GM23338 (cell line): ENCODE data around the gene TBC1D10B.

Experiments
- CREB1 ChIP-seq: fragments of 250-450 bp; sonication (Bioruptor Pico); IDR thresholded peaks from 2 replicates; pipeline ENCODE4 v1.5.0; 2020; ENCODE audit warnings: low read depth, mild to moderate bottlenecking, moderate library complexity
- EZH2 ChIP-seq: fragments of 200-600 bp; sonication (generic); IDR thresholded peaks from one replicate; pipeline ENCODE4 v1.8.0; 2017; ENCODE audit warnings: antibody characterized with exemption, mild to moderate bottlenecking, low read depth; ENCODE audit not compliant: unreplicated experiment
- EZH2phosphoT487 ChIP-seq: fragments of 200-600 bp; sonication (generic); IDR thresholded peaks from one replicate; pipeline ENCODE4 v1.8.1; 2018; ENCODE audit warnings: antibody characterized with exemption; ENCODE audit not compliant: unreplicated experiment
- JUNB ChIP-seq: IDR thresholded peaks from one replicate; pipeline ENCODE4 v1.6.1; 2016; ENCODE audit warnings: antibody characterized with exemption; ENCODE audit not compliant: unreplicated experiment
- POLR2AphosphoS5 ChIP-seq: IDR thresholded peaks from 2 replicates; pipeline ENCODE4 v1.6.1; 2016; ENCODE audit warnings: antibody characterized with exemption, low read depth
- ZNF114 ChIP-seq: fragments of 250-450 bp; sonication (Bioruptor Pico); IDR thresholded peaks from 2 replicates; pipeline ENCODE4 v1.5.0; 2020; ENCODE audit warnings: mild to moderate bottlenecking, moderate library complexity
- ZNF331 ChIP-seq: fragments of 250-450 bp; sonication (Bioruptor Pico); IDR thresholded peaks from 2 replicates; pipeline ENCODE4 v1.5.0; 2020; ENCODE audit warnings: low read depth, mild to moderate bottlenecking, moderate library complexity
- TF ChIP-seq, protein P1 (sequence below), 2 experiments: fragments of 200-600 bp in 1 of 2; sonication (generic) in 1 of 2; conservative IDR thresholded peaks; 2 replicates each; pipeline versions ENCODE4 v1.5.1 to v1.6.1; 2016 to 2017; ENCODE audit warnings: antibody characterized with exemption in 2 of 2, low read depth in 2 of 2, mild to moderate bottlenecking in 2 of 2, moderate library complexity in 1 of 2
- TF ChIP-seq, protein P2 (sequence below): IDR thresholded peaks from one replicate; pipeline ENCODE4 v1.6.1; 2018; ENCODE audit warnings: antibody characterized with exemption; ENCODE audit not compliant: unreplicated experiment
- TF ChIP-seq, protein P3 (sequence below): fragments of 250-450 bp; sonication (Bioruptor Pico); IDR thresholded peaks from 2 replicates; pipeline ENCODE4 v1.5.0; 2020; ENCODE audit warnings: mild to moderate bottlenecking, moderate library complexity
- TF ChIP-seq, protein P4 (sequence below): IDR thresholded peaks from 2 replicates; pipeline ENCODE4 v1.6.1; 2016; ENCODE audit warnings: antibody characterized with exemption

DNA sequence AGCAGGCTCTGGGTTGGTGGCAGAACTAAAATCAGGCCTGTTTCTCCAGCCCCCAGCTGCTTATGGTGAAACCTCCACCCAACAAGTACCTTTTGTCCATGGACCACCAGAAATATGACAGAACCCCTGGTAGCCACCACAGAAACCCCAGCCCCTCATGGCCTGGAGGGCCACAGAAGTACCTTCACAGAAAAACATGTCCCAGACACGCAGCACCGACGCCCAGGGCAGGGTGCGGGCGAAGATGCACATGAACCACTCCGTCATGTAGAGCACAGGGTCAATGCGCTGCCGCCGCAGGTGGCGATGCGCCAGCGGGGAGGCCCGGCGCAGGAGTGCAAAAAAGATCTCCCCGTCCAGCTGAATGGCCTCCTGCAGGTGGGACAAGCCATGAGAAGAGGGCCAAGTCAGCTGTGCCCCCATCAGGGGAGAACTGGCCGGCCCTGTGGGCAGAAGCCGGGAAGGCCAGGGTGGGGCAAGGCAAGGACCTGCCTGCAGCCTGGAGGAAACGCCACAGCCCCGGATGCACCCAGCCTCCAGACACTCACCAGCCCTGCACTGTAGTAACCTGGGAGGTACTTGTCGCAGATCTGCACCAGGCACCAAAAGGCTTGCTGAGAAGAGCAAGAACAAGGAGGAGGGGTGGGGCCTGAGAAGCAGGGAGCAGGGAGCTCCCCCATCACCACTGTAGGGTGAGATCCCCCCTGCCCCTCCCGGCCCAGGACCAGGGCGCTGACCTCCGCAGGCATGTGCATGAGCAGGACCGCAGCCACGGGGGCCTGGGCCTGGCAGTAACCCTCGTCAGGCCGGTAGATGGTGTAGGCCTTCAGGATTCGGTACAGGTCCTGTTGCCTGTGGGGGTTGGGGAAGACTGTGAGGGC, 11.1 kb downstream of the TBC1D10B start:
- TF ChIP-seq JUNB (no peak), EZH2 (no peak), EZH2phosphoT487 (no peak), POLR2AphosphoS5 (no peak), CREB1 (CRISPR knock-in tag) (no peak), ZNF114 (CRISPR knock-in tag) (no peak), ZNF331 (CRISPR knock-in tag) (no peak)
- TF ChIP-seq, protein P1, sequence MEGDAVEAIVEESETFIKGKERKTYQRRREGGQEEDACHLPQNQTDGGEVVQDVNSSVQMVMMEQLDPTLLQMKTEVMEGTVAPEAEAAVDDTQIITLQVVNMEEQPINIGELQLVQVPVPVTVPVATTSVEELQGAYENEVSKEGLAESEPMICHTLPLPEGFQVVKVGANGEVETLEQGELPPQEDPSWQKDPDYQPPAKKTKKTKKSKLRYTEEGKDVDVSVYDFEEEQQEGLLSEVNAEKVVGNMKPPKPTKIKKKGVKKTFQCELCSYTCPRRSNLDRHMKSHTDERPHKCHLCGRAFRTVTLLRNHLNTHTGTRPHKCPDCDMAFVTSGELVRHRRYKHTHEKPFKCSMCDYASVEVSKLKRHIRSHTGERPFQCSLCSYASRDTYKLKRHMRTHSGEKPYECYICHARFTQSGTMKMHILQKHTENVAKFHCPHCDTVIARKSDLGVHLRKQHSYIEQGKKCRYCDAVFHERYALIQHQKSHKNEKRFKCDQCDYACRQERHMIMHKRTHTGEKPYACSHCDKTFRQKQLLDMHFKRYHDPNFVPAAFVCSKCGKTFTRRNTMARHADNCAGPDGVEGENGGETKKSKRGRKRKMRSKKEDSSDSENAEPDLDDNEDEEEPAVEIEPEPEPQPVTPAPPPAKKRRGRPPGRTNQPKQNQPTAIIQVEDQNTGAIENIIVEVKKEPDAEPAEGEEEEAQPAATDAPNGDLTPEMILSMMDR (conservative IDR thresholded peaks at IDR 0.05; ENCODE audit: low read depth in 2 of 2) = peak in 1 of 2 experiments; percentile 51; a peak in 2 of 4 replicates
- TF ChIP-seq, protein P2, sequence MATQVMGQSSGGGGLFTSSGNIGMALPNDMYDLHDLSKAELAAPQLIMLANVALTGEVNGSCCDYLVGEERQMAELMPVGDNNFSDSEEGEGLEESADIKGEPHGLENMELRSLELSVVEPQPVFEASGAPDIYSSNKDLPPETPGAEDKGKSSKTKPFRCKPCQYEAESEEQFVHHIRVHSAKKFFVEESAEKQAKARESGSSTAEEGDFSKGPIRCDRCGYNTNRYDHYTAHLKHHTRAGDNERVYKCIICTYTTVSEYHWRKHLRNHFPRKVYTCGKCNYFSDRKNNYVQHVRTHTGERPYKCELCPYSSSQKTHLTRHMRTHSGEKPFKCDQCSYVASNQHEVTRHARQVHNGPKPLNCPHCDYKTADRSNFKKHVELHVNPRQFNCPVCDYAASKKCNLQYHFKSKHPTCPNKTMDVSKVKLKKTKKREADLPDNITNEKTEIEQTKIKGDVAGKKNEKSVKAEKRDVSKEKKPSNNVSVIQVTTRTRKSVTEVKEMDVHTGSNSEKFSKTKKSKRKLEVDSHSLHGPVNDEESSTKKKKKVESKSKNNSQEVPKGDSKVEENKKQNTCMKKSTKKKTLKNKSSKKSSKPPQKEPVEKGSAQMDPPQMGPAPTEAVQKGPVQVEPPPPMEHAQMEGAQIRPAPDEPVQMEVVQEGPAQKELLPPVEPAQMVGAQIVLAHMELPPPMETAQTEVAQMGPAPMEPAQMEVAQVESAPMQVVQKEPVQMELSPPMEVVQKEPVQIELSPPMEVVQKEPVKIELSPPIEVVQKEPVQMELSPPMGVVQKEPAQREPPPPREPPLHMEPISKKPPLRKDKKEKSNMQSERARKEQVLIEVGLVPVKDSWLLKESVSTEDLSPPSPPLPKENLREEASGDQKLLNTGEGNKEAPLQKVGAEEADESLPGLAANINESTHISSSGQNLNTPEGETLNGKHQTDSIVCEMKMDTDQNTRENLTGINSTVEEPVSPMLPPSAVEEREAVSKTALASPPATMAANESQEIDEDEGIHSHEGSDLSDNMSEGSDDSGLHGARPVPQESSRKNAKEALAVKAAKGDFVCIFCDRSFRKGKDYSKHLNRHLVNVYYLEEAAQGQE = no peak
- TF ChIP-seq, protein P3, sequence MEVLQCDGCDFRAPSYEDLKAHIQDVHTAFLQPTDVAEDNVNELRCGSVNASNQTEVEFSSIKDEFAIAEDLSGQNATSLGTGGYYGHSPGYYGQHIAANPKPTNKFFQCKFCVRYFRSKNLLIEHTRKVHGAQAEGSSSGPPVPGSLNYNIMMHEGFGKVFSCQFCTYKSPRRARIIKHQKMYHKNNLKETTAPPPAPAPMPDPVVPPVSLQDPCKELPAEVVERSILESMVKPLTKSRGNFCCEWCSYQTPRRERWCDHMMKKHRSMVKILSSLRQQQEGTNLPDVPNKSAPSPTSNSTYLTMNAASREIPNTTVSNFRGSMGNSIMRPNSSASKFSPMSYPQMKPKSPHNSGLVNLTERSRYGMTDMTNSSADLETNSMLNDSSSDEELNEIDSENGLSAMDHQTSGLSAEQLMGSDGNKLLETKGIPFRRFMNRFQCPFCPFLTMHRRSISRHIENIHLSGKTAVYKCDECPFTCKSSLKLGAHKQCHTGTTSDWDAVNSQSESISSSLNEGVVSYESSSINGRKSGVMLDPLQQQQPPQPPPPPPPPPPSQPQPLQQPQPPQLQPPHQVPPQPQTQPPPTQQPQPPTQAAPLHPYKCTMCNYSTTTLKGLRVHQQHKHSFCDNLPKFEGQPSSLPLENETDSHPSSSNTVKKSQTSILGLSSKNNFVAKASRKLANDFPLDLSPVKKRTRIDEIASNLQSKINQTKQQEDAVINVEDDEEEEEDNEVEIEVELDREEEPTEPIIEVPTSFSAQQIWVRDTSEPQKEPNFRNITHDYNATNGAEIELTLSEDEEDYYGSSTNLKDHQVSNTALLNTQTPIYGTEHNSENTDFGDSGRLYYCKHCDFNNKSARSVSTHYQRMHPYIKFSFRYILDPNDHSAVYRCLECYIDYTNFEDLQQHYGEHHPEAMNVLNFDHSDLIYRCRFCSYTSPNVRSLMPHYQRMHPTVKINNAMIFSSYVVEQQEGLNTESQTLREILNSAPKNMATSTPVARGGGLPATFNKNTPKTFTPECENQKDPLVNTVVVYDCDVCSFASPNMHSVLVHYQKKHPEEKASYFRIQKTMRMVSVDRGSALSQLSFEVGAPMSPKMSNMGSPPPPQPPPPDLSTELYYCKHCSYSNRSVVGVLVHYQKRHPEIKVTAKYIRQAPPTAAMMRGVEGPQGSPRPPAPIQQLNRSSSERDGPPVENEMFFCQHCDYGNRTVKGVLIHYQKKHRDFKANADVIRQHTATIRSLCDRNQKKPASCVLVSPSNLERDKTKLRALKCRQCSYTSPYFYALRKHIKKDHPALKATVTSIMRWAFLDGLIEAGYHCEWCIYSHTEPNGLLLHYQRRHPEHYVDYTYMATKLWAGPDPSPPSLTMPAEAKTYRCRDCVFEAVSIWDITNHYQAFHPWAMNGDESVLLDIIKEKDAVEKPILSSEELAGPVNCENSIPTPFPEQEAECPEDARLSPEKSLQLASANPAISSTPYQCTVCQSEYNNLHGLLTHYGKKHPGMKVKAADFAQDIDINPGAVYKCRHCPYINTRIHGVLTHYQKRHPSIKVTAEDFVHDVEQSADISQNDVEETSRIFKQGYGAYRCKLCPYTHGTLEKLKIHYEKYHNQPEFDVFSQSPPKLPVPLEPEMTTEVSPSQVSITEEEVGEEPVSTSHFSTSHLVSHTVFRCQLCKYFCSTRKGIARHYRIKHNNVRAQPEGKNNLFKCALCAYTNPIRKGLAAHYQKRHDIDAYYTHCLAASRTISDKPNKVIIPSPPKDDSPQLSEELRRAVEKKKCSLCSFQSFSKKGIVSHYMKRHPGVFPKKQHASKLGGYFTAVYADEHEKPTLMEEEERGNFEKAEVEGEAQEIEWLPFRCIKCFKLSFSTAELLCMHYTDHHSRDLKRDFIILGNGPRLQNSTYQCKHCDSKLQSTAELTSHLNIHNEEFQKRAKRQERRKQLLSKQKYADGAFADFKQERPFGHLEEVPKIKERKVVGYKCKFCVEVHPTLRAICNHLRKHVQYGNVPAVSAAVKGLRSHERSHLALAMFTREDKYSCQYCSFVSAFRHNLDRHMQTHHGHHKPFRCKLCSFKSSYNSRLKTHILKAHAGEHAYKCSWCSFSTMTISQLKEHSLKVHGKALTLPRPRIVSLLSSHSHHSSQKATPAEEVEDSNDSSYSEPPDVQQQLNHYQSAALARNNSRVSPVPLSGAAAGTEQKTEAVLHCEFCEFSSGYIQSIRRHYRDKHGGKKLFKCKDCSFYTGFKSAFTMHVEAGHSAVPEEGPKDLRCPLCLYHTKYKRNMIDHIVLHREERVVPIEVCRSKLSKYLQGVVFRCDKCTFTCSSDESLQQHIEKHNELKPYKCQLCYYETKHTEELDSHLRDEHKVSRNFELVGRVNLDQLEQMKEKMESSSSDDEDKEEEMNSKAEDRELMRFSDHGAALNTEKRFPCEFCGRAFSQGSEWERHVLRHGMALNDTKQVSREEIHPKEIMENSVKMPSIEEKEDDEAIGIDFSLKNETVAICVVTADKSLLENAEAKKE (CRISPR knock-in tag) = no peak
- TF ChIP-seq, protein P4, sequence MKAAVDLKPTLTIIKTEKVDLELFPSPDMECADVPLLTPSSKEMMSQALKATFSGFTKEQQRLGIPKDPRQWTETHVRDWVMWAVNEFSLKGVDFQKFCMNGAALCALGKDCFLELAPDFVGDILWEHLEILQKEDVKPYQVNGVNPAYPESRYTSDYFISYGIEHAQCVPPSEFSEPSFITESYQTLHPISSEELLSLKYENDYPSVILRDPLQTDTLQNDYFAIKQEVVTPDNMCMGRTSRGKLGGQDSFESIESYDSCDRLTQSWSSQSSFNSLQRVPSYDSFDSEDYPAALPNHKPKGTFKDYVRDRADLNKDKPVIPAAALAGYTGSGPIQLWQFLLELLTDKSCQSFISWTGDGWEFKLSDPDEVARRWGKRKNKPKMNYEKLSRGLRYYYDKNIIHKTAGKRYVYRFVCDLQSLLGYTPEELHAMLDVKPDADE = no peak
